Endothelial cell of umbilical vein (primary cell): ENCODE measurements around the gene CYTH1. TPM values are rescaled to one million over a fixed set of nuclear protein-coding genes. Genes with fewer than 3 reads are reported as not detected.

ENCODE experiments used
- BruUV-seq: library from RNA; stranded (reverse); fragments of 400-500 nt; replicated peaks from 2 replicates; lab custom pipeline; 2021; lab: Mats Ljungman, UMichigan
- CTCF ChIA-PET: fragments of 300-600, 350-600 bp; sonication (Branson Sonifier 250); formaldehyde crosslinking; loops from one replicate; lab custom pipeline; 2021; ENCODE audit warnings: antibody characterized with exemption, inconsistent platforms; lab: Charles Lee
- POLR2A ChIA-PET: fragments of 300-600, 350-600 bp; sonication (Branson Sonifier 250); formaldehyde crosslinking; loops from one replicate; lab custom pipeline; 2021; ENCODE audit warnings: antibody characterized with exemption, inconsistent platforms; lab: Charles Lee
- DNase-seq: peaks from one replicate; pipeline ENCODE4 v3.0.0-alpha.2; 2011; ENCODE audit warnings: low read depth, low spot score
- FAIRE-seq: peaks from 2 replicates; lab custom pipeline; 2011; peaks lifted over from hg19 to GRCh38; lab: Jason Lieb, UNC
- H2AFZ ChIP-seq: 2 replicates; pipeline ENCODE4 v1.6.0; 2012; ENCODE audit warnings: low read depth, low read length, control low read depth, inconsistent platforms
- H3K27ac ChIP-seq: 2 replicates; pipeline ENCODE4 v1.5.1; 2011; ENCODE audit warnings: low read depth, mild to moderate bottlenecking, control low read depth, low read length, moderate library complexity; ENCODE audit not compliant: insufficient read depth
- H3K27me3 ChIP-seq, 2 experiments: 2 replicates each; pipeline versions ENCODE4 v1.6.0 to v1.6.1; 2011; ENCODE audit warnings: low read length in 2 of 2, mixed read lengths in 1 of 2; ENCODE audit not compliant: control insufficient read depth in 2 of 2, insufficient read depth in 2 of 2
- H3K36me3 ChIP-seq, 2 experiments: 2 replicates in 1 of 2; 3 replicates in 1 of 2; pipeline ENCODE4 v1.5.1; 2011; ENCODE audit warnings: low read length in 2 of 2, mild to moderate bottlenecking in 1 of 2, moderate library complexity in 1 of 2; ENCODE audit not compliant: control insufficient read depth in 2 of 2, insufficient read depth in 2 of 2; ENCODE audit errors: extremely low read depth in 1 of 2
- H3K4me1 ChIP-seq: 3 replicates; pipeline ENCODE4 v1.5.1; 2011; ENCODE audit warnings: mild to moderate bottlenecking, low read length; ENCODE audit not compliant: control insufficient read depth, insufficient read depth; ENCODE audit errors: extremely low read depth
- H3K4me2 ChIP-seq: 2 replicates; pipeline ENCODE4 v1.6.1; 2011; ENCODE audit warnings: low read length, control low read depth, mixed read lengths; ENCODE audit not compliant: insufficient read depth
- H3K4me3 ChIP-seq, 3 experiments: fragments of 200-600 bp in 1 of 3; sonication (generic), shearing (Covaris generic) in 1 of 3; replicated peaks in 1 of 3; 2 replicates each; pipeline ENCODE4 v1.5.1; 2011 to 2016; ENCODE audit warnings: control low read depth in 3 of 3, low read length in 3 of 3, mild to moderate bottlenecking in 2 of 3, inconsistent platforms in 1 of 3, low read depth in 1 of 3, moderate library complexity in 1 of 3; ENCODE audit not compliant: insufficient read depth in 1 of 3
- H3K79me2 ChIP-seq: 2 replicates; pipeline ENCODE4 v1.6.0; 2012; ENCODE audit warnings: low read length, inconsistent platforms; ENCODE audit not compliant: control insufficient read depth, insufficient read depth
- H3K9ac ChIP-seq: replicated peaks from 2 replicates; pipeline ENCODE3; 2011; ENCODE audit warnings: low read length, control low read depth; ENCODE audit not compliant: insufficient read depth; ENCODE audit errors: extremely low read depth
- H3K9me1 ChIP-seq: replicated peaks from 3 replicates; pipeline ENCODE4 v1.6.0; 2011; ENCODE audit warnings: mild to moderate bottlenecking, low read length; ENCODE audit not compliant: control insufficient read depth, insufficient read depth; ENCODE audit errors: extremely low read depth
- H3K9me3 ChIP-seq: replicated peaks from 2 replicates; pipeline ENCODE4 v1.5.1; 2012; ENCODE audit warnings: low read length, inconsistent platforms; ENCODE audit not compliant: control insufficient read depth, insufficient read depth
- H4K20me1 ChIP-seq: replicated peaks from 2 replicates; pipeline ENCODE3; 2011; ENCODE audit warnings: mild to moderate bottlenecking, low read length; ENCODE audit not compliant: control insufficient read depth, insufficient read depth; ENCODE audit errors: extremely low read depth
- CTCF ChIP-seq, 2 donors: IDR thresholded peaks; 1 replicate in 1 of 2; 2 replicates in 1 of 2; pipeline ENCODE4 v1.5.1; 2011; ENCODE audit warnings: low read length in 2 of 2, mild to moderate bottlenecking in 2 of 2, moderate library complexity in 2 of 2, control low read depth in 1 of 2, inconsistent platforms in 1 of 2, low read depth in 1 of 2; ENCODE audit not compliant: insufficient read depth in 1 of 2; ENCODE audit errors: extremely low read depth in 1 of 2
- EZH2 ChIP-seq: IDR thresholded peaks from 2 replicates; pipeline ENCODE4 v1.6.1; 2012; ENCODE audit warnings: borderline replicate concordance, low read depth, mild to moderate bottlenecking, moderate library complexity, low read length, inconsistent platforms; ENCODE audit not compliant: severe bottlenecking
- FOS ChIP-seq: IDR thresholded peaks from 2 replicates; pipeline ENCODE4 v1.6.1; 2011; ENCODE audit warnings: mild to moderate bottlenecking, low read length, moderate library complexity, borderline replicate concordance; ENCODE audit not compliant: insufficient read depth
- JUN ChIP-seq: IDR thresholded peaks from 2 replicates; pipeline ENCODE4 v1.6.1; 2011; ENCODE audit warnings: borderline replicate concordance, low read depth; ENCODE audit not compliant: insufficient read length, insufficient read depth
- MAX ChIP-seq: IDR thresholded peaks from 2 replicates; pipeline ENCODE4 v1.6.1; 2011; ENCODE audit not compliant: insufficient read depth, insufficient read length
- MYC ChIP-seq: IDR thresholded peaks from one replicate; pipeline ENCODE4 v1.6.1; 2011; ENCODE audit warnings: mild to moderate bottlenecking, low read depth, low read length
- POLR2A ChIP-seq: IDR thresholded peaks from 2 replicates; pipeline ENCODE4 v1.6.1; 2012; ENCODE audit warnings: low read depth, mild to moderate bottlenecking, control low read depth, low read length
- POLR2AphosphoS5 ChIP-seq: IDR thresholded peaks from 2 replicates; pipeline ENCODE4 v1.6.1; 2012; ENCODE audit warnings: low read depth, mild to moderate bottlenecking, control low read depth, low read length, moderate library complexity; ENCODE audit not compliant: insufficient read depth
- dilution Hi-C: fragments of 300-500 bp; cut with MboI; formaldehyde crosslinking; loops from one replicate; pipeline ENCODE4 v1.15.0; 2019; ENCODE audit warnings: low sequenced_read_pairs; ENCODE audit not compliant: extremely low pct_ligation_motif_present
- intact Hi-C: fragments of 100-400 bp; cut with micrococcal nuclease; formaldehyde crosslinking; loops from one replicate; pipeline ENCODE4 v1.10.0; 2022
- polyA plus RNA-seq, 4 experiments: library from polyadenylated mRNA; depleted of rRNA in 3 of 4; stranded (reverse) in 3 of 4; unstranded in 1 of 4; fragments of >200 nt; gene quantifications; 2 replicates each; pipeline versions ENCODE4 v1.2.1 to v1.2.3, GENCODE V29; 2011 to 2012; ENCODE audit warnings: missing spikeins in 1 of 4
- total RNA-seq: library from RNA; stranded (reverse); gene quantifications from 2 replicates; pipeline ENCODE4 v1.2.3, GENCODE V29; 2021

Gene CYTH1
- total and polyA plus RNA-seq, 2 donors (not counting 3 experiments of a cell fraction or from before 2014, with no cell fraction given) = 35.9 to 49.9 TPM

GRCh38 chr17:78651554-78651953 lies 130.5 kb downstream of the CYTH1 start:
- FAIRE-seq (no peak), DNase-seq (no peak)
- Histone ChIP-seq H3K27me3 (peaks cover 2 to 11% of the 10 kb centered on the region in 2 experiments), H3K79me2 (no peaks in the 10 kb centered on the region), H3K4me3 (no peak overlapping the region), H3K9ac (no peak overlapping the region), H4K20me1 (no peaks in the 10 kb centered on the region), H3K9me3 (no peaks in the 10 kb centered on the region), H3K9me1 (no peaks in the 10 kb centered on the region), H3K4me1 (no peaks in the 10 kb centered on the region), H3K4me2 (no peak overlapping the region), H3K27ac (no peak overlapping the region), H2AFZ (no peak overlapping the region), H3K36me3 (no peaks in the 10 kb centered on the region)
- ChIA-PET CTCF (no interaction called here), POLR2A (no interaction called here)
- dilution Hi-C loops (no loop called here), intact Hi-C loops (no loop called here)
- no TSS peak for BruUV-seq
- TF ChIP-seq MAX (no peak), MYC (no peak), FOS (no peak), CTCF (IDR thresholded peaks at IDR 0.05; ENCODE audit: extremely low read depth in 1 of 2, insufficient read depth in 1 of 2, low read depth in 1 of 2, low read length in 2 of 2) (no peak), EZH2 (no peak), JUN (no peak), POLR2AphosphoS5 (no peak), POLR2A (no peak)
